Activated T-cell treated with anti-CD3 and anti-CD28 coated beads, Interleukin-2, amount 50 U/mL, for 72 hours (primary cell): ENCODE data around the gene MLPH. TPM values are rescaled to one million over a fixed set of nuclear protein-coding genes. Genes with fewer than 3 reads are reported as not detected.

Experiments
- ATAC-seq, 2 donors: fragments of 150-1000 bp; cut with Tn5 transposase; replicated peaks in 1 of 2; 2 replicates each; pipeline ENCODE4 v1.10.0; 2021; ENCODE audit warnings: moderate library complexity in 2 of 2, mild to moderate bottlenecking in 1 of 2
- DNase-seq, 2 donors: peaks; one replicate each; pipeline ENCODE4 v3.0.0; 2021 to 2022; ENCODE audit warnings: mixed read lengths in 1 of 2
- H3K27ac Mint-ChIP-seq: one replicate; pipeline ENCODE4 v1.8.0; 2022; ENCODE audit warnings: mild to moderate bottlenecking, moderate library complexity, mixed read lengths
- H3K27me3 Mint-ChIP-seq: one replicate; pipeline ENCODE4 v1.8.0; 2022; ENCODE audit warnings: low read depth, mixed read lengths
- H3K36me3 Mint-ChIP-seq, 2 donors: one replicate each; pipeline ENCODE4 v1.8.0; 2022; ENCODE audit warnings: mixed read lengths in 2 of 2, mild to moderate bottlenecking in 1 of 2; ENCODE audit not compliant: insufficient read depth in 2 of 2
- H3K4me1 Mint-ChIP-seq: one replicate; pipeline ENCODE4 v1.8.0; 2022; ENCODE audit warnings: low read depth, mixed read lengths
- H3K4me3 Mint-ChIP-seq, 2 donors: one replicate each; pipeline ENCODE4 v1.8.0; 2022; ENCODE audit warnings: mild to moderate bottlenecking in 2 of 2, mixed read lengths in 2 of 2, moderate library complexity in 2 of 2
- H3K9me3 Mint-ChIP-seq, 2 donors: one replicate each; pipeline ENCODE4 v1.8.0; 2022; ENCODE audit warnings: mixed read lengths in 2 of 2
- total RNA-seq, 2 donors: library from RNA; stranded (reverse); gene quantifications; one replicate each; pipeline ENCODE4 v1.2.3, GENCODE V29; 2022

MLPH gene
- total RNA-seq, 2 donors from 2014 or later, result 0.36 TPM; not detected in 1

DNA sequence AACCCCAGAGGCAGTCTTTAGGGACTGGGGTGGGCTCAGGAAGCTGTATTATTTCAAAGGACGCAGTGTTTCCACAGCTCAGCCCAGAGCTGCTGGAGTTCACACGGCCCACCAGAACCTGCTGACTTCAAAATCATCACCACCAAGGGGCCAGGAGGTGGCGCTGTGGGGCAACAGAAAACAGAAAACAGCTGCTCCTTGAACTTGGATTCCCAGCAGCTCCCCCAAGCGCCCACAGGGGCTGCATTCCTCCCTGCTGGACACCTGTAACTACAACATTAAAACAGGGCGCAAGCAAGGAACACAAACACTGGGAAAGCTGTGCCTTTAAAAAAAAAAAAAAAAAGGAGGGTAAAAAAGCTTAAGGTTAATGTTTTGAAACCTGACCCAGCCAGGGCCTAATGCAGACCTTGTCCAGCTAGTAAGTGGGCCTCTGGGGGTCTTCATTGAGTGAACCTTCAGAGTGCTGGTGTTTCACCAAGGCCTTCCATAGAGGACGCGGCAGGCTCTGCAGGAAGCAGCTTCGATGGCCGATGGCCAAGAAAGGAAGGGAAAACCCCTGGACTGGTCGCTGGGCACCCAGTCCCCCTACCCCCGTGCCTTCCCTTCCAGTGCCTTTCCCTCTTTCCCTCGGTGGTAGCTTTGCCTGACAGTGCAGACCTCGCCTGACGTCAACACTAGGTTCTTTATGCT is 25.9 kb downstream of the MLPH start:
- no peaks in the 10 kb centered on the region for H3K9me3 Mint-ChIP-seq
- H3K36me3 Mint-ChIP-seq, result no peaks in the 10 kb centered on the region
- peaks cover 23% of the 10 kb centered on the region for H3K27me3 Mint-ChIP-seq
- ATAC-seq (peak; percentile 69 to 74), DNase-seq (peak; percentile 71 to 81)
- H3K4me3 Mint-ChIP-seq, result no peak overlapping the region
- no peak overlapping the region for H3K27ac Mint-ChIP-seq
- H3K4me1 Mint-ChIP-seq, result no peaks in the 10 kb centered on the region

DNA sequence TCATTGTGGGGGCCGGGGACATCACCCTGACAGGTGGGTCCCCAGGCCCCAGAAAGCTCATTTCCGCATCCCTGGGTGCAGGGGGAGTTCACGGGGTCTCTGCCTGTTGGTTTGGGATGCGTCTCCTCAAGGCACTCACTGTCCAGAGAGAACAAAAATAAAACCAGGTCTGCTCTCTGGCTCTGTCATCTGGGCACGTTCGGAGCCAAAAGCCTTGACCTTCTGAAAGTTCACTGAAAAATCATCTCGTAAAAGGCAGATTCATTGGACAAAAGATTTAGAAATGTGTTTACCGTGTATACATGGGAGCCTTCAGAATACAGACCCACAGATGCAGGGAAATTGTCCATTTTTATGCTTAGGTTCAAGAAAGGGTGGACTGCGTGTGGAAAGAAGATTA is 26.6 kb downstream of the MLPH start:
- no peak overlapping the region for H3K27ac Mint-ChIP-seq

DNA sequence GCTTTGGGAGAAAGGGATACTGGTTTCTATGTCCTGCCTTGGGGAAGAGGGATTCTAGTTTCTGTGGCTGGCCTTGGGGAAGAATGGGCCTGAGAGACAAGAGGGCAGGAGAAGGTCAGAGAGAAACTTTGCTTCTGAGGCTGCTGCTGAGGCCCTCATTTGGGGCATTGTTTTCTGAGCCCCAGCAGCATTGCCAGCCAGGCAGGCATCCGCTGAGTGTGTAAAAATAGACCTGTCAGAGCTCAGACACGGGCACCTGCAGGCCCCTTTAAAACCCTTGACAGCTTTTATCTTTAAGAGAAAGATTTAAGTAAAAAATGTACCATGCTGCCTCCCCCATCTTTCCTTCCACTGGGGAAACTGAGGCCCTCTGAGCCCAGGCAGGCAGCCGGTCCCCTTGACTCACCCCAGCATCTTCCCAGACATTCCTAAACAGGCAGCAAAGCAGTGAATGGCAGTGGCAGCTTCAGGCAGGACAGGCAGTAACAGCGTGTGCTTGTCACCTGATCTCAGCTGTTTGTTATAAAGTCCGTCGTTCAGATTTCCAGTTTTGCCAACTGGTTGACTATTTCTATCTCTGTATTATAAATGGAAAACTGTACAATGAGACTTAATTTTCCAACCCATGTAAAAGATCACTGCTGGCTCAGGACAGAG is 27.6 kb downstream of the MLPH start:
- DNase-seq (no peak), ATAC-seq (no peak)
- Mint-ChIP-seq H3K4me1 (no peaks in the 10 kb centered on the region), H3K9me3 (no peaks in the 10 kb centered on the region), H3K27me3 (peaks cover 8% of the 10 kb centered on the region), H3K4me3 (no peak overlapping the region), H3K36me3 (no peaks in the 10 kb centered on the region), H3K27ac (no peak overlapping the region)

More for the DNA sequence above, 26.6 kb downstream of the MLPH start:
- Mint-ChIP-seq H3K27me3 (peaks cover 15% of the 10 kb centered on the region), H3K9me3 (no peaks in the 10 kb centered on the region), H3K4me3 (no peak overlapping the region), H3K4me1 (no peaks in the 10 kb centered on the region), H3K36me3 (no peaks in the 10 kb centered on the region)
- no peak for DNase-seq
- ATAC-seq, result no peak

DNA sequence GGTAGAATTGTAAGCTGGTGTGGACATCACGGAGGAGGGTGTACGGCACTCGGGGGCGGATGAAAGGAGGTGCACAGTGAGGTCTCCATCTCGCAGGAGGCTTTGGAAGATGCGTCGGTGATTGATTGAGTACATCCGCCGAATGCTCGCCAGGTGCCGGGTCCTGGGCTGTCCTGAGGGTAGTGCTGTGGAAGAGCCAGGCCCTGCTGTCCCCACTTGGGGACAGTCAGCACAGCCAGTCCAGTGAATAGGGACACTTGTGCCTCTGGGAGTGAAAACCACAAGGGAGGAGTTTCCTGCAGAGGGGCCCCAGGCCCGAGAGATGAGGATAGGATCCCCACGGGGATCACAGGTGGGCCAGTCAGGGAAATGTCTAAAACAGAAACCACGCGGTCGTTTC is 28.1 kb downstream of the MLPH start:
- Mint-ChIP-seq H3K4me1 (no peaks in the 10 kb centered on the region), H3K36me3 (no peaks in the 10 kb centered on the region), H3K4me3 (no peak overlapping the region), H3K9me3 (no peaks in the 10 kb centered on the region), H3K27me3 (peaks cover 6% of the 10 kb centered on the region), H3K27ac (no peak overlapping the region)
- no peak for ATAC-seq
- DNase-seq, result no peak

DNA sequence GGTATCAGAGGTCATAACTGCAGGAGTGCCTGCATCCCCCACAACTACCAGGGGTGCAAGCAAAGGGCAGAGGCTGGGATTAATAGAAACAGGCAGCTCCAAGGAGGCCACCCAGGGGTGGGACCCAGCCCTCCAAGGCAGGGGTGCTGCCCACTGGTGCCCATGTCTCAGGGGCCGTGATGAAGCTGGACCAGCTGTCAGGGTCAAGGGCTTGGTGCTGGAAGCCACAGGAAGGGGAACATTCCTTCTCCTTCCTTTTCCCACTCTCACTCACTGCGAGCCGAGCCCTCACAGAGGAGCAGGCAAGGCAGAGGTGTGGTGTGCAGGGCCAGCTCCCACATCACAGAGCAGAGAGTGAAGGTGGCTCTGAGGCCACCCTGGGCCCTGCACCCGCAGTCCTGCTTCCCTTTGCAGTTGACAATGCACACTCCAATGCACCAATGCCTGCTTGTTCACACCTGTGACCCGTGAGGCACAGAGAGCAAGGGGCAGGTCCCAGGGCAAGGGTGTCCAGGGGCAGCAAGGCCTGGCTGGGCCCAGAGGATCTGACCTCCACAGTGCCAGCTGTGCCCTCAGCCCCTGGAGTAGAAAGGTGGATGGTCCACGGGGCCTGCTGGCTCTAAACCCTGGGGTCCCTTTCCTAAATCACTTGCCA is 28.7 kb downstream of the MLPH start:
- H3K27me3 Mint-ChIP-seq, result peaks cover 1% of the 10 kb centered on the region
- no peak overlapping the region for H3K27ac Mint-ChIP-seq
- no peaks in the 10 kb centered on the region for H3K4me1 Mint-ChIP-seq
- ATAC-seq (no peak), DNase-seq (no peak)
- no peaks in the 10 kb centered on the region for H3K36me3 Mint-ChIP-seq
- H3K9me3 Mint-ChIP-seq, result no peaks in the 10 kb centered on the region
- no peak overlapping the region for H3K4me3 Mint-ChIP-seq

DNA sequence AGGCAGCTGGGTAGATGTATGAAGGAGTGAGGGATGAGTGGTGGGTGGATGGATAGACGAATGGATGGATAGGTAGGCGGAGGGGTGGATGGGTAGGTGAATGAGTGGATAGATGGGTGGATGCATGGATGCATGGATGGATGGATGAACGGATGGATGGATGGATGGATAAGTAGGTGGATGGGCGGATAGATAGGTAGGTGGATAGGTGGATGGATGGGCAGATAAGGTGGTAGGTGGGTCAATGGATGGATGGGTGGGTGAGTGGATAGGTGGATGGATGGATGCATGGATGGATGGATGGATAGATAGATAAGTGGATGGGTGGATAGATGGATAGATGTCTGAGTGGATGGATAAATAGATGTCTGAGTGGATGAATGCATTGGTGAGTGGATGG is 30.1 kb downstream of the MLPH start:
- ATAC-seq (no peak), DNase-seq (no peak)
- H3K27me3 Mint-ChIP-seq, result no peaks in the 10 kb centered on the region
- H3K9me3 Mint-ChIP-seq, result no peaks in the 10 kb centered on the region
- no peak overlapping the region for H3K4me3 Mint-ChIP-seq
- no peaks in the 10 kb centered on the region for H3K4me1 Mint-ChIP-seq
- no peaks in the 10 kb centered on the region for H3K36me3 Mint-ChIP-seq
- H3K27ac Mint-ChIP-seq, result no peak overlapping the region

DNA sequence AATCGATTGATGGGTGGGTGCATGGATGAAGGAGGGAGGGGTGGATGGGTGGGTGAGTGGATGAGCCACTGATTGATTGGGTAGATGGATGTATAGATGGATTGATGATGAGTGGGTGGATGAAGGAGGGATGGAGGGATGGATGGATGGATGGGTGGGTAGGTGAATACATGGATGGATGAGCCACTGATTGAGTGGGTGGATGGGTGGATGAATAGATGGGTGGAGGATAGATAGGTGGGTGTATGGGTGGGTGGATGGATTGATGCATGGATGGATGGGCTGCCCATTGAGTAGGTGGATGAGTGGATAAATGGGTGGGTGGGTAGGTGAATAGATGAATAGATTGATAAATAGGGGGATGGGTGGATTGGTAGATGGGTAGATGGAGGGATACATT is 30.9 kb downstream of the MLPH start:
- no peak for DNase-seq
- Mint-ChIP-seq H3K4me1 (no peaks in the 10 kb centered on the region), H3K4me3 (no peak overlapping the region), H3K27ac (no peak overlapping the region), H3K36me3 (no peaks in the 10 kb centered on the region), H3K27me3 (no peaks in the 10 kb centered on the region), H3K9me3 (no peaks in the 10 kb centered on the region)
- ATAC-seq, result no peak

DNA sequence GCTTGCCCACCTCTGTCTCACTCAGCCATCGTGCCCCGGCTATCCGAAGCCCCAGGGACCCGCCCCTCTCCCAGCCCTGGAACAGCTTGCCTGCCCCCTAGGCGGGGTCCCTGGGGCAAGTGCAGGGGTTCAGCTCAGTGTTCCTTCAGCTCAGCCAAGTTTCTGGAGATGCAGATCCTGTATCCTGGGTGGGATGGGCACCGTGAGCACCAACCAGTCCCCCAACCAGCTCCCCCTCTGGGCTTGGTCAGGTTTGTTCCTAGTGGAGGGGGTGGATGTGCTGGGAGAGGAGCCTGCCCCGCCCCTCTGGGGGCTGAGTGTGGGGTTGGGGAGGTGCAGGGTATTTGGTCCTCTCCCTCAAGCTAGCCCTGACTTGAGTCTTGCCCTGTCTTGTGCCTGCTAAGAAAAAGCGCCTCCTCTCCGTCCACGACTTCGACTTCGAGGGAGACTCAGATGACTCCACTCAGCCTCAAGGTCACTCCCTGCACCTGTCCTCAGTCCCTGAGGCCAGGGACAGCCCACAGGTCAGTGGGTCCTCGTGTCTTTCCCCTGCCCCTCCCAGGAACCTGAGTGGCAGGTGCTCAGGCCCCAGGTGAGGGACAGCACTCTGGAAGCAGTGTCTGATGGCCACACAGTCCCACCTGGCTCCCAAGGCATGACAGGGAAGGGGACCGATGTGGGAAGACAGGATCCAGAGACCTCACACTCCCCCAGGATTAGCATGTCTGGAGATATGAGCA is 32.6 kb downstream of the MLPH start:
- no peak for DNase-seq
- H3K4me1 Mint-ChIP-seq, result no peaks in the 10 kb centered on the region
- no peaks in the 10 kb centered on the region for H3K36me3 Mint-ChIP-seq
- no peak overlapping the region for H3K27ac Mint-ChIP-seq
- ATAC-seq, result no peak
- no peak overlapping the region for H3K4me3 Mint-ChIP-seq
- no peaks in the 10 kb centered on the region for H3K9me3 Mint-ChIP-seq
- H3K27me3 Mint-ChIP-seq, result no peaks in the 10 kb centered on the region

DNA sequence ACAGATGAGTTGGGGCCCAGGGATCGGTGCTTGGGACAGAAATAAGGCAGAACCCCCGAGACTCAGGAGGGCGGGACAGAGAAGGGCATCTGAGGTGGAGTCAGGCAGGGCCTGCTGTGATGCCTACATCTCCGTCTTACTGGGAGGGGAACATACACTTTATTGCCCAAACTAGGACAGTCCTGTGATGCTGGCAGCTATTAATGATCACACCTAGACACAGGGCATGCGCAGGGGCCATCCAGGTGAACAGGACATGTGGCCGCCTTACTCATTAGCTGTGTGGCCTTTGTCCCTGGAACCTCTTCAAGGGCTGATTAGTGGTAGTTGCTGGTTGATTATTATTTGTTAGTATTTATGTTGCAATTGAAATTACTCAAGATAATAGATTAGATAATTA is 33.2 kb downstream of the MLPH start:
- DNase-seq, result no peak

DNA sequence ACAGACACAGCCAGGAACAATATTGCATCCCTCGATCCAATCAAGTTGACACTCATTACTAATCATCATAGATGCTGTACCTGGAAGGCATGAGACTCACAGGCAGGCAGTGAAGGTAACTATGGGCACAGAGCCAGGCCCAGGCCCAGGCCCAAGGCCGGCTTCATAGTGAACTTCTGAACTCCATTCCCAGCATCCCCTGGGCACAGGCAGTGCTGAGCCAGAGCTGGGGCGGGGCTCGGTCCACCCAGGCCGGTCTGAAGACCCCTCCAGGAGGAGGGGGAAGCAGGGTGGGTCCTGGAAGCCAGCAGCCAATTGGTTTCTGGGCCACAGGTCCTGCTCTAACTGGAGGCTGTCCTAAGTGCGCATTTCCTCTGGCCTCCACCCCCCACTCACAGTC is 37.6 kb downstream of the MLPH start:
- ATAC-seq (no peak), DNase-seq (no peak)
- Mint-ChIP-seq H3K27ac (no peak overlapping the region), H3K27me3 (no peaks in the 10 kb centered on the region), H3K4me3 (no peak overlapping the region), H3K9me3 (no peaks in the 10 kb centered on the region), H3K4me1 (no peaks in the 10 kb centered on the region), H3K36me3 (no peaks in the 10 kb centered on the region)

More for the DNA sequence above, 33.2 kb downstream of the MLPH start:
- no peak overlapping the region for H3K27ac Mint-ChIP-seq
- H3K36me3 Mint-ChIP-seq, result no peaks in the 10 kb centered on the region
- no peak for ATAC-seq
- no peaks in the 10 kb centered on the region for H3K4me1 Mint-ChIP-seq
- H3K9me3 Mint-ChIP-seq, result no peaks in the 10 kb centered on the region
- no peak overlapping the region for H3K4me3 Mint-ChIP-seq
- H3K27me3 Mint-ChIP-seq, result no peaks in the 10 kb centered on the region

DNA sequence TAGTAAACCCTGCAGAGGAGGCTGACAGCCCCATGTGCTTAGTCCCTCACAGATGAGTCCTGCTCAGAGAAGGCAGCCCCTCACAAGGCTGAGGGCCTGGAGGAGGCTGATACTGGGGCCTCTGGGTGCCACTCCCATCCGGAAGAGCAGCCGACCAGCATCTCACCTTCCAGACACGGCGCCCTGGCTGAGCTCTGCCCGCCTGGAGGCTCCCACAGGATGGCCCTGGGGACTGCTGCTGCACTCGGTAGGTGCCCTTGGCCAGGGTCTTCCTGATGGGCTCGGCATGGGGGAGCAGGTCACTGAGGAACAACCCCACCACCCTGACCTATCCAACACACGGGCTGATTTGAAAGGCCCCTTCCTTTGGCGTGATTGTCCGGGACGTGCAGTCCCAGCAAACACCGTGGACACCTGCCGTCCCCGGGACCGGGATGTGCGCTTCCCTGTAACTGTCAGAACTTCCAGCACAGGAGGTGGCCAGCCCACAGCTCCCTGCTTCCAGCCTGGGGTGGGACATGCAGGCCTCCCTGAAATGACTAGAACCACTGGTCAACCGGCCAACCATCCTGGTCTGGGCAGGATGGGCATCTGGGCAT is 38.6 kb downstream of the MLPH start:
- Mint-ChIP-seq H3K27me3 (no peaks in the 10 kb centered on the region), H3K27ac (no peak overlapping the region), H3K9me3 (no peaks in the 10 kb centered on the region), H3K4me1 (no peaks in the 10 kb centered on the region), H3K36me3 (no peaks in the 10 kb centered on the region), H3K4me3 (no peak overlapping the region)
- ATAC-seq (no peak), DNase-seq (no peak)

DNA sequence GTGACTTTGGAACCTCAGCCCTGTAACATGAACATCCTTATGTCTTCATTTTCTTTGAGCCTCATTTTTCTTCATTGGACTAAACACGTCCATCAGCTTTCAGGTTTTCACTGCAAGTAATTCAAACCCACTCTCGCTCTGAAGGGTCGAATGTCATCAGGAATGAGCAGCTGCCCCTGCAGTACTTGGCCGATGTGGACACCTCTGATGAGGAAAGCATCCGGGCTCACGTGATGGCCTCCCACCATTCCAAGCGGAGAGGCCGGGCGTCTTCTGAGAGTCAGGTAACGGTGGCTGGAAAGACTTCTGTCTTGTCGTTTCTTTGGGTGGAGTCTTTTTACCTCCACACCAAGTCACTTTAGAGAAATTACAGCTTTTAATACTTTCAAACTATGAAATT is 40.2 kb downstream of the MLPH start:
- Mint-ChIP-seq H3K9me3 (no peaks in the 10 kb centered on the region), H3K27me3 (no peaks in the 10 kb centered on the region), H3K4me1 (no peaks in the 10 kb centered on the region), H3K27ac (no peak overlapping the region), H3K4me3 (no peak overlapping the region), H3K36me3 (no peaks in the 10 kb centered on the region)
- ATAC-seq, result no peak
- DNase-seq, result no peak

DNA sequence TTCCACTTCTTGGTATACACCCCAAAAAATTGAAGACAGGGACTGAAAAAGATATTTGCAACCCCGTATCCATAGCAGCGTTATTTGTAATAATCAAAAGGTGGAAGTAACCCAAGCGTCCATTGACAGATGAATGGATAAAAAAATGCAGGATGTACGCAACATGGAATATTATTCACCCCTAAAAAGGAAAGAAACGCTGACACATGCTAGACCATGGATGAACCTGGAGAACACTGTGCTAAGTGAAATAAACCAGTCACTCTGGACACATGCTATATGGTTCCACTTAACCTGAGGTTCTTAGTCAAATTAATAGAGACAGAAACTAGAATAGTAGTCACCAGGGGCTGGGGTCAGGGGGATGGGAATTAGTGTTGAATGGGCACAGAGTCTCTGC is 40.7 kb downstream of the MLPH start:
- H3K36me3 Mint-ChIP-seq, result no peaks in the 10 kb centered on the region

More for the DNA sequence above, 40.7 kb downstream of the MLPH start:
- Mint-ChIP-seq H3K4me1 (no peaks in the 10 kb centered on the region), H3K4me3 (no peak overlapping the region), H3K27me3 (no peaks in the 10 kb centered on the region), H3K9me3 (no peaks in the 10 kb centered on the region), H3K27ac (no peak overlapping the region)
- ATAC-seq (no peak), DNase-seq (no peak)
